H1 (cell line): ENCODE measurements around the gene PTPRG. TPM values are rescaled to one million over a fixed set of nuclear protein-coding genes. Genes with fewer than 3 reads are reported as not detected.

Experiments
- CTCF ChIA-PET: fragments of 300-600 bp; sonication (Branson Sonifier 250); formaldehyde crosslinking; loops from one replicate; lab custom pipeline; 2021; ENCODE audit not compliant: partially characterized antibody; lab: Charles Lee
- POLR2A ChIA-PET: fragments of 300-600 bp; sonication (Branson Sonifier 250); formaldehyde crosslinking; loops from one replicate; lab custom pipeline; 2021; ENCODE audit warnings: inconsistent platforms; ENCODE audit not compliant: partially characterized antibody; lab: Charles Lee
- DNase-seq, 2 experiments: peaks; one replicate each; pipeline versions ENCODE4 v3.0.0 to v3.0.0-alpha.2; 2010 to 2022; ENCODE audit warnings: low spot score in 2 of 2, low read depth in 1 of 2, mixed read lengths in 1 of 2
- FAIRE-seq: peaks from 2 replicates; lab custom pipeline; 2011; peaks lifted over from hg19 to GRCh38; lab: Jason Lieb, UNC
- H2AFZ ChIP-seq: 2 replicates; pipeline ENCODE4 v1.8.1; 2012; ENCODE audit warnings: low read length, inconsistent platforms
- H2AK5ac ChIP-seq: 2 replicates; pipeline ENCODE4 v1.6.1; 2013; ENCODE audit warnings: low read depth, low read length
- H2BK120ac ChIP-seq: replicated peaks from 2 replicates; pipeline ENCODE3; 2013; ENCODE audit warnings: low read depth, low read length, inconsistent platforms
- H2BK12ac ChIP-seq: 2 replicates; pipeline ENCODE4 v1.6.1; 2013; ENCODE audit warnings: low read depth, low read length
- H2BK15ac ChIP-seq: 2 replicates; pipeline ENCODE4 v1.6.1; 2013; ENCODE audit warnings: low read length
- H2BK20ac ChIP-seq: 2 replicates; pipeline ENCODE4 v1.6.1; 2013; ENCODE audit warnings: low read length
- H2BK5ac ChIP-seq: 2 replicates; pipeline ENCODE4 v1.6.1; 2013; ENCODE audit warnings: low read depth, low read length
- H3K14ac ChIP-seq: 2 replicates; pipeline ENCODE4 v1.6.1; 2013; ENCODE audit warnings: inconsistent platforms; ENCODE audit not compliant: insufficient read length
- H3K18ac ChIP-seq: 2 replicates; pipeline ENCODE4 v1.6.1; 2013; ENCODE audit warnings: low read length; ENCODE audit errors: extremely low read depth
- H3K23ac ChIP-seq: 2 replicates; pipeline ENCODE4 v1.6.1; 2013; ENCODE audit warnings: inconsistent platforms; ENCODE audit not compliant: insufficient read length
- H3K23me2 ChIP-seq: 2 replicates; pipeline ENCODE4 v1.6.1; 2013; ENCODE audit warnings: low read depth, low read length
- H3K27ac ChIP-seq: 2 replicates; pipeline ENCODE4 v1.6.1; 2011; ENCODE audit warnings: low read depth, low read length, inconsistent platforms
- H3K27me3 ChIP-seq, 4 experiments: replicated peaks in 1 of 4; 1 replicate in 1 of 4; 2 replicates in 3 of 4; pipeline versions ENCODE4 v1.6.1 to v1.8.1; 2011 to 2013; ENCODE audit warnings: low read length in 3 of 4, mild to moderate bottlenecking in 3 of 4, inconsistent platforms in 2 of 4, mixed read lengths in 2 of 4, moderate library complexity in 1 of 4; ENCODE audit not compliant: control insufficient read depth in 3 of 4, insufficient read depth in 3 of 4; ENCODE audit errors: extremely low read depth in 1 of 4
- H3K36me3 ChIP-seq, 4 experiments: 2 replicates each; pipeline versions ENCODE4 v1.6.1 to v1.8.1; 2011 to 2013; ENCODE audit warnings: mild to moderate bottlenecking in 4 of 4, low read length in 3 of 4, moderate library complexity in 2 of 4, control low read depth in 1 of 4, inconsistent platforms in 1 of 4; ENCODE audit not compliant: insufficient read depth in 4 of 4, control insufficient read depth in 2 of 4
- H3K4ac ChIP-seq: replicated peaks from 2 replicates; pipeline ENCODE3; 2013; ENCODE audit warnings: low read length, low read depth, mixed read lengths, inconsistent platforms; ENCODE audit not compliant: insufficient read length
- H3K4me1 ChIP-seq, 4 experiments: replicated peaks in 1 of 4; 1 replicate in 1 of 4; 2 replicates in 3 of 4; pipeline versions ENCODE4 v1.6.1 to v1.8.1; 2011 to 2013; ENCODE audit warnings: low read length in 3 of 4, inconsistent platforms in 2 of 4, mixed read lengths in 1 of 4; ENCODE audit not compliant: insufficient read depth in 4 of 4, control insufficient read depth in 3 of 4
- H3K4me2 ChIP-seq, 2 experiments: 2 replicates each; pipeline versions ENCODE4 v1.6.1 to v1.8.1; 2011 to 2013; ENCODE audit warnings: low read depth in 2 of 2, low read length in 2 of 2, control low read depth in 1 of 2, inconsistent platforms in 1 of 2, mild to moderate bottlenecking in 1 of 2; ENCODE audit not compliant: insufficient read depth in 1 of 2
- H3K4me3 ChIP-seq, 4 experiments: fragments of 200-600, 300-600 bp in 1 of 4; sonication (generic), shearing (Covaris generic), sonication (Bioruptor Twin) in 1 of 4; 2 replicates each; pipeline versions ENCODE4 v1.5.1 to v1.8.1; 2011 to 2016; ENCODE audit warnings: low read length in 4 of 4, low read depth in 3 of 4, control low read depth in 2 of 4, inconsistent platforms in 2 of 4, mild to moderate bottlenecking in 2 of 4, mixed read lengths in 1 of 4, moderate library complexity in 1 of 4; ENCODE audit not compliant: insufficient read depth in 2 of 4; ENCODE audit errors: extremely low read depth in 1 of 4
- H3K56ac ChIP-seq: replicated peaks from 2 replicates; pipeline ENCODE3; 2013; ENCODE audit warnings: low read depth, mild to moderate bottlenecking, mixed read lengths, low read length, inconsistent platforms; ENCODE audit not compliant: insufficient read length
- H3K79me1 ChIP-seq: 2 replicates; pipeline ENCODE4 v1.6.1; 2013; ENCODE audit warnings: low read depth, low read length, control low read depth
- H3K79me2 ChIP-seq, 2 experiments: 2 replicates each; pipeline versions ENCODE4 v1.6.1 to v1.8.1; 2012 to 2013; ENCODE audit warnings: low read length in 2 of 2, mild to moderate bottlenecking in 2 of 2, inconsistent platforms in 1 of 2; ENCODE audit not compliant: insufficient read depth in 2 of 2, control insufficient read depth in 1 of 2
- H3K9ac ChIP-seq, 4 experiments: replicated peaks in 1 of 4; 1 replicate in 1 of 4; 2 replicates in 3 of 4; pipeline versions ENCODE4 v1.6.1 to v1.8.1; 2011 to 2013; ENCODE audit warnings: low read depth in 3 of 4, low read length in 3 of 4, control low read depth in 2 of 4, mild to moderate bottlenecking in 2 of 4, moderate library complexity in 2 of 4, inconsistent platforms in 1 of 4; ENCODE audit errors: extremely low read depth in 1 of 4
- H3K9me3 ChIP-seq, 2 experiments: 2 replicates each; pipeline versions ENCODE4 v1.6.1 to v1.8.1; 2012 to 2013; ENCODE audit warnings: mild to moderate bottlenecking in 2 of 2, moderate library complexity in 2 of 2, control low read depth in 1 of 2, inconsistent platforms in 1 of 2, low read depth in 1 of 2, low read length in 1 of 2, mixed read lengths in 1 of 2; ENCODE audit not compliant: insufficient read depth in 2 of 2
- H4K20me1 ChIP-seq, 2 experiments: replicated peaks in 1 of 2; 2 replicates each; pipeline versions ENCODE3 to v1.8.1; 2011 to 2013; ENCODE audit warnings: inconsistent platforms in 2 of 2, low read length in 2 of 2, mild to moderate bottlenecking in 1 of 2; ENCODE audit not compliant: insufficient read depth in 2 of 2, control insufficient read depth in 1 of 2
- H4K5ac ChIP-seq: 2 replicates; pipeline ENCODE4 v1.6.1; 2013; ENCODE audit warnings: low read length, low read depth, mixed read lengths, inconsistent platforms; ENCODE audit not compliant: insufficient read length
- H4K8ac ChIP-seq: 2 replicates; pipeline ENCODE4 v1.8.0; 2013; ENCODE audit warnings: mild to moderate bottlenecking, moderate library complexity, low read length, inconsistent platforms; ENCODE audit not compliant: insufficient read depth; ENCODE audit errors: extremely low read depth
- H4K91ac ChIP-seq: replicated peaks from 2 replicates; pipeline ENCODE3; 2013; ENCODE audit warnings: low read length, mixed read lengths, inconsistent platforms; ENCODE audit not compliant: insufficient read length
- CHD1 ChIP-seq: IDR thresholded peaks from 2 replicates; pipeline ENCODE4 v1.6.1; 2012; ENCODE audit warnings: low read depth, low read length, improper control_type of control experiment
- CHD2 ChIP-seq: IDR thresholded peaks from 2 replicates; pipeline ENCODE4 v1.6.1; 2012; ENCODE audit warnings: low read length, improper control_type of control experiment
- CREB1 ChIP-seq: IDR thresholded peaks from 2 replicates; pipeline ENCODE4 v1.6.1; 2012; ENCODE audit warnings: inconsistent platforms
- CTCF ChIP-seq, 3 experiments: IDR thresholded peaks; 1 replicate in 2 of 3; 2 replicates in 1 of 3; pipeline versions ENCODE4 v1.5.1 to v1.6.1; 2011; ENCODE audit warnings: low read length in 3 of 3, mild to moderate bottlenecking in 3 of 3, inconsistent platforms in 2 of 3, low read depth in 1 of 3, moderate library complexity in 1 of 3; ENCODE audit not compliant: insufficient read depth in 1 of 3; ENCODE audit errors: control extremely low read depth in 1 of 3
- HDAC2 ChIP-seq, 2 experiments: fragments of 300-600 bp in 1 of 2; sonication (generic) in 1 of 2; IDR thresholded peaks; 2 replicates each; pipeline ENCODE4 v1.6.1; 2011 to 2012; ENCODE audit warnings: low read depth in 2 of 2, low read length in 2 of 2, mild to moderate bottlenecking in 2 of 2, moderate library complexity in 2 of 2, borderline replicate concordance in 1 of 2, inconsistent platforms in 1 of 2
- WGBS, 2 experiments: shearing (Covaris generic) in 1 of 2; methylation state at CpG; one replicate each; pipeline versions ENCODE4 v1.1.6 to v1.1.7; 2013 to 2015; ENCODE audit warnings: low lambda C conversion rate in 2 of 2, mixed read lengths in 2 of 2, inconsistent platforms in 1 of 2, low coverage in 1 of 2, missing lambda C conversion rate in 1 of 2; ENCODE audit not compliant: insufficient replicate concordance in 2 of 2, insufficient coverage in 1 of 2, insufficient read length in 1 of 2; ENCODE audit errors: extremely low coverage in 1 of 2, missing lambda C conversion rate in 1 of 2; 5-methylcytosine and 5-hydroxymethylcytosine counted together
- polyA plus RNA-seq, 7 experiments: library from polyadenylated mRNA; depleted of rRNA in 3 of 7; stranded (reverse) in 5 of 7; unstranded in 2 of 7; fragments of >200 nt in 5 of 7; fragments of 200-250 nt in 2 of 7; gene quantifications; 1 replicate in 5 of 7; 2 replicates in 1 of 7; 4 replicates in 1 of 7; pipeline versions ENCODE4 v1.2.1 to v1.2.3, GENCODE V29; 2011 to 2013; ENCODE audit warnings: missing spikeins in 2 of 7, mixed read lengths in 2 of 7
- total RNA-seq: library from RNA; stranded (reverse); fragmentation: NEBNext Ultra II Directional; extraction: Animal tissue kit (Norgen Biotek cat#: 25700); gene quantifications from 2 replicates; pipeline ENCODE4 v1.2.1, GENCODE V29; 2021

Gene PTPRG
- total and polyA plus RNA-seq, 2 of the 8 experiments (the other 6 are each of a cell fraction or from before 2014, with no cell fraction given): 23.3 to 96.2 TPM

- Histone ChIP-seq H3K79me2 (peaks cover 0 to 75% of the 10 kb centered on the region in 2 experiments; a peak in 3 of 4 replicates), H3K36me3 (no peaks in the 10 kb centered on the region), H3K4me2 (no peak overlapping the region), H3K4me3 (no peak overlapping the region), H4K8ac (no peak overlapping the region), H3K18ac (no peak overlapping the region), H3K4ac (no peak overlapping the region), H2AK5ac (no peak overlapping the region), H2BK12ac (no peak overlapping the region), H4K20me1 (no peaks in the 10 kb centered on the region), H3K14ac (no peak overlapping the region), H3K56ac (no peak overlapping the region), H3K23ac (no peak overlapping the region), H2BK15ac (no peak overlapping the region), H4K91ac (no peak overlapping the region), H2BK20ac (no peak overlapping the region), H4K5ac (no peak overlapping the region), H3K27me3 (no peaks in the 10 kb centered on the region), H3K23me2 (no peaks in the 10 kb centered on the region), H2AFZ (no peak overlapping the region), H3K4me1 (peaks cover 6 to 21% (median 16%) of the 10 kb centered on the region in 4 experiments), H3K9me3 (no peaks in the 10 kb centered on the region), H2BK120ac (no peak overlapping the region), H3K9ac (no peak overlapping the region), H3K27ac (no peak overlapping the region), H2BK5ac (no peak overlapping the region), H3K79me1 (no peaks in the 10 kb centered on the region; the same call in 1 of the 2 replicates)
- DNase-seq: no peak
- TF ChIP-seq CHD1 (no peak), HDAC2 (IDR thresholded peaks at IDR 0.05; ENCODE audit: borderline replicate concordance in 1 of 2, low read depth in 2 of 2, low read length in 2 of 2) (no peak), CREB1 (no peak), CTCF (IDR thresholded peaks at IDR 0.05; ENCODE audit: control extremely low read depth in 1 of 3, insufficient read depth in 1 of 3, low read depth in 1 of 3, low read length in 3 of 3) (no peak), CHD2 (no peak)
- POLR2A ChIA-PET: no interaction called here
- no peak for FAIRE-seq
- WGBS, 2 experiments: 96% methylated on average over 3 of the region's 5 CpGs; no CpG with 5 or more reads in 1 of the 2 experiments
- CTCF ChIA-PET: interaction anchor here (0.6 kb wide), 1 partner anchor 566 kb away, joined by 3 read pairs; no protein-coding TSS in a partner anchor
These were observed 283.0 kb downstream of the PTPRG start for GRCh38 chr3:61844346-61844745.
